Glutamatergic neuron (in vitro differentiated cells): ENCODE data around the gene LILRB3. TPM values are rescaled to one million over a fixed set of nuclear protein-coding genes. Genes with fewer than 3 reads are reported as not detected.
"Not testable (repeated sequence)": the region's sequence is repeated elsewhere in the genome, so short reads cannot be mapped to it uniquely, and the experiment has no call there.

ENCODE experiments used
- DNase-seq: peaks from one replicate; pipeline ENCODE4 v3.0.0; 2022
- H3K27ac Mint-ChIP-seq: one replicate; pipeline ENCODE4 v1.8.0; 2020; ENCODE audit warnings: mild to moderate bottlenecking, mixed read lengths, inconsistent platforms; ENCODE audit not compliant: unreplicated experiment
- H3K27me3 Mint-ChIP-seq: one replicate; pipeline ENCODE4 v1.8.0; 2020; ENCODE audit warnings: mild to moderate bottlenecking, moderate library complexity, mixed read lengths, inconsistent platforms; ENCODE audit not compliant: unreplicated experiment
- H3K36me3 Mint-ChIP-seq: one replicate; pipeline ENCODE4 v1.8.0; 2020; ENCODE audit warnings: mild to moderate bottlenecking, mixed read lengths, inconsistent platforms; ENCODE audit not compliant: unreplicated experiment
- H3K4me1 Mint-ChIP-seq: one replicate; pipeline ENCODE4 v1.8.0; 2020; ENCODE audit warnings: mild to moderate bottlenecking, low read depth, mixed read lengths, inconsistent platforms; ENCODE audit not compliant: unreplicated experiment
- H3K4me3 Mint-ChIP-seq: one replicate; pipeline ENCODE4 v1.8.0; 2020; ENCODE audit warnings: mild to moderate bottlenecking, mixed read lengths, inconsistent platforms; ENCODE audit not compliant: unreplicated experiment
- H3K9me3 Mint-ChIP-seq: one replicate; pipeline ENCODE4 v1.8.0; 2020; ENCODE audit warnings: mild to moderate bottlenecking, moderate library complexity, mixed read lengths, inconsistent platforms; ENCODE audit not compliant: unreplicated experiment
- long read RNA-seq: library from polyadenylated mRNA; unstranded; transcript quantifications from one replicate; pipeline ENCODE4 v2.0.0, GENCODE V29; 2020; ENCODE audit not compliant: unreplicated experiment
- total RNA-seq: library from RNA; stranded (reverse); fragmentation: NEBNext Ultra II Directional; extraction: Animal tissue kit (Norgen Biotek cat#: 25700); gene quantifications from one replicate; pipeline ENCODE4 v1.2.1, GENCODE V29; 2021; ENCODE audit not compliant: unreplicated experiment
- TF ChIP-seq, protein P1 (sequence below): fragments of 200-600 bp; sonication (generic); IDR thresholded peaks from one replicate; pipeline ENCODE4 v1.5.0; 2021; ENCODE audit not compliant: partially characterized antibody, unreplicated experiment

The LILRB3 gene
- total RNA-seq, result not detected
- long read RNA-seq, partial matches to known transcripts, result 0 of 1 reads
- long read RNA-seq, other reads (novel, unspliced or antisense), result 1 of 1 reads

DNA sequence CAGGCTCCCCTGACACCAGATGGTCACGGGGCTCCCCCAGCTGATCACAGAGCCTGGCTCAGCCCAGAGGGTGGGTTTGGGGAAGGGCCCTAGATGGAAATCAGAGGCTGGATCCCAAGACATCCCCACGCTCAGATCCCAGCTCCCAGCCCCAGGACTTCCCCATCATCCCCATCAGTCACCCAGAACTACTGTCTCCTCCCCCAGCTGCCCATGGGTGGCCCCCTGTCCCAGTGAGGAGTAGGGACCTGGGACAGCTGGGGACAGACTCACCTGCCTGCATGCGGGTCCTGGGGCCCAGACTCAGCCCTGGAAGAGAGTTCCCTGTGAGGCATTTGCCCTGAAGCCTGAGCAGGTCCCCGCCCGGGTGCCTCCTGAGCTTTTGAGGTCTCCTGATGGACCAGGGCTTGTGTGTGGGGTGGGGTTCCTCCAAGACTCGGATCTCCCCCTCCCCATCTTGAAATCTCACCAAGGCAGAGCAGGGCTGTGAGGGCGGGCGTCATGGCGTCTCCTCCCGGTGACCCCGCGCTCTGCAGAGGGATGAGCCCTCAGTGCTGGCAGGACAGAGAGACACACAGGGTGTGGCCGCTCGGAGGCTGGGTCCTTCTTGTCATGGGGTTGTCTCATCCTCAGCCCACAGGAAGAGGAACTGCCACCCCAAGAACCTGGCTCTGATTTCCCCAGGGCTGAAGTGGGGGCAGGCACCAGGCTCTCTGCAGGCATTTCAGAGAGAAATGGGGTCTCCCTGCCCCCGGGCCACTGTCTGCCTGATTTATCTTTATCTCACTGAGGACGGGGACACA is at the start of gene LILRB3:
LILRB3 (minus strand) TSS at position 534 of the 803 bp plus-strand sequence; CDS start at position 503, 31 bp downstream.
- H3K9me3 Mint-ChIP-seq, DNase-seq, H3K27ac Mint-ChIP-seq, H3K4me3 Mint-ChIP-seq, H3K36me3 Mint-ChIP-seq, H3K27me3 Mint-ChIP-seq: not testable (repeated sequence)
- peaks cover 19% of the 10 kb centered on the region for H3K4me1 Mint-ChIP-seq

GRCh38 chr19:54272181-54272580 is 49.4 kb upstream of the LILRB3 start:
- not testable (repeated sequence) for H3K4me3 Mint-ChIP-seq, H3K9me3 Mint-ChIP-seq, H3K27me3 Mint-ChIP-seq, DNase-seq, H3K36me3 Mint-ChIP-seq, H3K27ac Mint-ChIP-seq
- H3K4me1 Mint-ChIP-seq, result peaks cover 11% of the 10 kb centered on the region

DNA sequence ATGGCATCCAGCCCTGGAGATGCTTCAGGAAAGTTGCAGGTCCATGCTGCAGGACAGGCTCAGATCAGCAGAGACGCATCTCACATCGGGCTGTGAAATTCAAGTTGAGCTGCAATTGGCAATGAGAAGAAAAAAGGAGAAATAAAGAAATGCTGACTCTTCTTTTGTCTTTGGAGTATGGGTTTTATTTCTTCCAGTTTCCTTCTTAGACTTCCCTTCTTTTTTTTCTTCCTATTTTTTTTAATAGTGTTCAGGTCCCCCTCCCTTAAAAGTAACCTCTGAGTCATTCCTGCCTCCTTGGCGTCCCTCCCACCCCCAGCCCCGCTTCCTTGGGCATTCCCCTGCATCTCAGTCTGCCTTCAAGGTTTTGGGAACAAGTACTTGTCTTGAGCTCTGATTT is 48.8 kb upstream of the LILRB3 start:
- H3K4me3 Mint-ChIP-seq, H3K27ac Mint-ChIP-seq, H3K27me3 Mint-ChIP-seq, H3K9me3 Mint-ChIP-seq, H3K36me3 Mint-ChIP-seq, DNase-seq: not testable (repeated sequence)
- H3K4me1 Mint-ChIP-seq, result peaks cover 11% of the 10 kb centered on the region

- Mint-ChIP-seq H3K27ac (no peak overlapping the region), H3K4me3 (no peak overlapping the region), H3K4me1 (peaks cover 11% of the 10 kb centered on the region), H3K27me3 (no peaks in the 10 kb centered on the region), H3K36me3 (no peaks in the 10 kb centered on the region), H3K9me3 (peaks cover 8% of the 10 kb centered on the region)
- TF ChIP-seq, protein P1, sequence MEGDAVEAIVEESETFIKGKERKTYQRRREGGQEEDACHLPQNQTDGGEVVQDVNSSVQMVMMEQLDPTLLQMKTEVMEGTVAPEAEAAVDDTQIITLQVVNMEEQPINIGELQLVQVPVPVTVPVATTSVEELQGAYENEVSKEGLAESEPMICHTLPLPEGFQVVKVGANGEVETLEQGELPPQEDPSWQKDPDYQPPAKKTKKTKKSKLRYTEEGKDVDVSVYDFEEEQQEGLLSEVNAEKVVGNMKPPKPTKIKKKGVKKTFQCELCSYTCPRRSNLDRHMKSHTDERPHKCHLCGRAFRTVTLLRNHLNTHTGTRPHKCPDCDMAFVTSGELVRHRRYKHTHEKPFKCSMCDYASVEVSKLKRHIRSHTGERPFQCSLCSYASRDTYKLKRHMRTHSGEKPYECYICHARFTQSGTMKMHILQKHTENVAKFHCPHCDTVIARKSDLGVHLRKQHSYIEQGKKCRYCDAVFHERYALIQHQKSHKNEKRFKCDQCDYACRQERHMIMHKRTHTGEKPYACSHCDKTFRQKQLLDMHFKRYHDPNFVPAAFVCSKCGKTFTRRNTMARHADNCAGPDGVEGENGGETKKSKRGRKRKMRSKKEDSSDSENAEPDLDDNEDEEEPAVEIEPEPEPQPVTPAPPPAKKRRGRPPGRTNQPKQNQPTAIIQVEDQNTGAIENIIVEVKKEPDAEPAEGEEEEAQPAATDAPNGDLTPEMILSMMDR, result no peak
- no peak for DNase-seq
Observed at GRCh38 chr19:54271106-54271505, 48.3 kb upstream of the LILRB3 start.

GRCh38 chr19:54268936-54269335 is 46.1 kb upstream of the LILRB3 start:
- Mint-ChIP-seq H3K4me3 (no peak overlapping the region), H3K4me1 (peaks cover 4% of the 10 kb centered on the region), H3K27ac (no peak overlapping the region), H3K36me3 (no peaks in the 10 kb centered on the region), H3K9me3 (peaks cover 4% of the 10 kb centered on the region), H3K27me3 (peaks cover 2% of the 10 kb centered on the region)
- TF ChIP-seq, protein P1, result no peak
- DNase-seq, result no peak

DNA sequence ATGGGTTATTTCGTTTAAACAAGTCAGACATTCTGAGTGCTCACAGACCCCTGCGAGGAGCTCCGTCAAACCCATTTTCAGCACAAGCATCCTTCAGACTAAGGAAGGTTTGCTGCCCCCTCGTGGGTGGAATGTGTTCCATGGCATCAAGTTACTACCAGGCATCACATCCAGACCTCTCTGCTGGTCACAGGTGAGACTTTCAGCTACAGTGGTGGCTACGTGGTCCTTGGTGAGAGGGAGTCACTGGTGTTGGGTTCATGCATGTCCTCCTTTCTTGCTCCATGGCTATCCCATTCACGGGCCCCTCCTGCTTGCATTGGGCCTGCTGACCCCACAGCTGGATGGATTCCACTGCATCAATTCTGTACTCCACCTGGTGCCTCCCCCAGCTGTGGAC is 43.3 kb upstream of the LILRB3 start:
- Mint-ChIP-seq H3K9me3 (peaks cover 4% of the 10 kb centered on the region), H3K36me3 (no peaks in the 10 kb centered on the region), H3K4me1 (peaks cover 2% of the 10 kb centered on the region), H3K27ac (no peak overlapping the region), H3K4me3 (no peak overlapping the region), H3K27me3 (peaks cover 2% of the 10 kb centered on the region)
- TF ChIP-seq, protein P1, result peak; percentile 94
- DNase-seq, result peak; percentile 91
